Body of pancreas (tissue), 4 donors: ENCODE measurements around the gene SYT14. TPM values are rescaled to one million over a fixed set of nuclear protein-coding genes. Genes with fewer than 3 reads are reported as not detected.

Experiments
- ATAC-seq: fragments of 150-250 bp; one replicate; pipeline ENCODE4 v1.9.1; 2016
- DNase-seq, 4 donors: peaks; one replicate each; pipeline ENCODE4 v3.0.0-alpha.2; 2019
- H3K27ac ChIP-seq, 4 donors: fragments of 200-600 bp; sonication (generic); 1 replicate in 3 of 4; 2 replicates in 1 of 4; pipeline versions ENCODE4 v1.5.1 to v1.6.1; 2016 to 2019; ENCODE audit warnings: mild to moderate bottlenecking in 1 of 4, mixed read lengths in 1 of 4, moderate library complexity in 1 of 4
- H3K27me3 ChIP-seq, 2 donors: fragments of 200-600 bp; sonication (generic); one replicate each; pipeline ENCODE4 v1.6.0; 2016; ENCODE audit warnings: mild to moderate bottlenecking in 1 of 2
- H3K36me3 ChIP-seq, 2 donors: fragments of 200-600 bp; sonication (generic); replicated peaks in 1 of 2; 2 replicates each; pipeline ENCODE4 v1.5.1; 2016; ENCODE audit warnings: low read depth in 2 of 2; ENCODE audit not compliant: insufficient read depth in 1 of 2
- H3K4me1 ChIP-seq: fragments of 200-600 bp; sonication (generic); one replicate; pipeline ENCODE4 v1.6.0; 2016
- H3K4me3 ChIP-seq, 2 donors: fragments of 200-600 bp; sonication (generic); 1 replicate in 1 of 2; 2 replicates in 1 of 2; pipeline ENCODE4 v1.5.1; 2016 to 2019
- H3K9me3 ChIP-seq, 3 donors: fragments of 200-600 bp; sonication (generic); 1 replicate in 2 of 3; 2 replicates in 1 of 3; pipeline ENCODE4 v1.5.1; 2016
- CTCF ChIP-seq, 7 experiments: fragments of 450-650 bp in 4 of 7; fragments of 200-600 bp in 3 of 7; sonication (generic) in 3 of 7; IDR thresholded peaks; one replicate each; pipeline ENCODE4 v1.5.1; 2016 to 2019; ENCODE audit warnings: antibody characterized with exemption in 7 of 7
- POLR2A ChIP-seq, 3 donors: fragments of 450-650 bp; IDR thresholded peaks; one replicate each; pipeline ENCODE4 v1.6.1; 2016; ENCODE audit warnings: antibody characterized with exemption in 3 of 3, mild to moderate bottlenecking in 2 of 3
- WGBS, 2 donors: methylation state at CpG; one replicate each; pipeline ENCODE4 v1.1.5; 2017; 5-methylcytosine and 5-hydroxymethylcytosine counted together
- intact Hi-C: fragments of 100-400 bp; cut with DNase I; formaldehyde crosslinking; loops from one replicate; pipeline ENCODE4 v1.15.1; 2023
- total RNA-seq, 2 donors: library from RNA; depleted of rRNA; stranded (reverse); fragments of >200 nt; gene quantifications; one replicate each; pipeline ENCODE4 v1.1.0, GENCODE V29; 2016

The SYT14 gene
- total RNA-seq, 2 donors from 2014 or later: 0.78 TPM; not detected in 1

DNA sequence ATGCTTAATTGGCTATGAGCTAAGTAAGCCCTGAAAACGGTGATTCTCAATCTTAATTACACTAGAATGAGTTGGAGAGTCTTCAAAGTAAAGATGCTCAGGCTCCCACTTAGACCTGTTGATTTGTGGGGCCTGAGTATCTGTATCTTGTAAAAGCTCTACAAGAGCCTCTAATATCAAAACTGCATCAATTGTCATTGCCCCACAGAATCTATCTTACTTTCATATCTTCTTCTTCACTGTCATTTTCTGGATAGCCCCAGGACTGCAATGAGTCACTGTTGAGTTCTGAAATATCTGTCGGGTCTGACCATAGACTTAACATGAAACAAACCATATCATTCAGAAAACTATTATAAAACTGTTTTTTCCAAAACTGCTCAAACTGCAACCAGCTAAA is 191.7 kb downstream of the SYT14 start:
- ATAC-seq (no peak), DNase-seq (no peak)
- no peak overlapping the region for H3K27ac ChIP-seq
- 41 to 56% methylated on average over 2 of the region's 2 CpGs for WGBS, 2 donors
- no peak for TF ChIP-seq CTCF (IDR thresholded peaks at IDR 0.05)
- no peak for TF ChIP-seq POLR2A (IDR thresholded peaks at IDR 0.05)
- intact Hi-C loops: no loop called here
- H3K4me3 ChIP-seq: no peak overlapping the region
- H3K9me3 ChIP-seq: no peaks in the 10 kb centered on the region
- no peaks in the 10 kb centered on the region for H3K4me1 ChIP-seq
- H3K36me3 ChIP-seq: no peaks in the 10 kb centered on the region
- H3K27me3 ChIP-seq: no peaks in the 10 kb centered on the region

DNA sequence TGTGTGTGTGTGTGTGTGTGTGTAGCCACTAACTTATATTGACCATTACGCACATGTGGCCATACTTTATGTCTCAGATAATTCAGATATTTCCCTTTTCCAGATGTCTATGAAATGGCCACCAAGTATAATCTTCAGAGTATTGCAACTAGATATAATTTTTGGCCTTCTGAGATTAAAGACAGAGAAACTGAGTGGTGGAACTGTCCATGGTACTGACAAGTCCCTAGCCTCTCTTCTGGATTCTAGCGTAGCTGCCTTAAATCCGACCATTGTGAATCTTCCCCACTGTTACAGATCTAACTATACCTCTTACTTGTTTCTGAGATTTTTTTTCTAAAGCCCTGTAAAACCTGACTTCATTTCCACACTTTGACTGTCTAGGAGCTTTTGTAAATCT is 194.6 kb downstream of the SYT14 start:
- TF ChIP-seq CTCF (IDR thresholded peaks at IDR 0.05): no peak
- TF ChIP-seq POLR2A (IDR thresholded peaks at IDR 0.05): no peak
- Histone ChIP-seq H3K27ac (no peak overlapping the region), H3K4me3 (no peak overlapping the region), H3K9me3 (no peaks in the 10 kb centered on the region), H3K36me3 (no peaks in the 10 kb centered on the region), H3K4me1 (no peaks in the 10 kb centered on the region), H3K27me3 (no peaks in the 10 kb centered on the region)
- no peak for ATAC-seq
- DNase-seq: no peak
- intact Hi-C loops: no loop called here
- 44 to 57% methylated on average over 3 of the region's 3 CpGs for WGBS, 2 donors

GRCh38 chr1:210143465-210144062 is 205.5 kb downstream of the SYT14 start:
- WGBS, 2 donors: 18 to 21% methylated on average over 4 of the region's 4 CpGs

DNA sequence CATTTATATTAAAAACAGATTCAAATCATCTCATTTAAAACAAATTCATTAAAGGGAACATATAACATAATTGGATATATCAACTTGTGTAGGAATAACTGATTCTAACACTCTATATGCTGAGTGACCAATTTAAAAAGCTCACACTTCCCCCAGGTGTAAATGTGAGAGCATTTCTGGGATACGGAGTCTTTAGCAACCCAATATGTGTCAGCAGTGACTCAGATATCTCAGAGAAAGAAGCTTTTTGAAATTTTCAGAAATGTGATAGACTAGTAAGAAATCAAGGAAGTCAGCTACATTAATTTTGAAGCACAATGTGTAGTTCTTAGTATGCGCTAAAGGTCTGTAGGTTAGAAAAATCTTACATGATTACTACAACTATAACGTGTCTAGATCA is 206.7 kb downstream of the SYT14 start:
- H3K4me1 ChIP-seq: no peaks in the 10 kb centered on the region
- intact Hi-C loops: loop anchor here (10.0 kb wide), 1 partner anchor 260 kb away; no protein-coding TSS in a partner anchor
- no peak overlapping the region for H3K4me3 ChIP-seq
- no peak overlapping the region for H3K27ac ChIP-seq
- no peaks in the 10 kb centered on the region for H3K9me3 ChIP-seq
- no peaks in the 10 kb centered on the region for H3K36me3 ChIP-seq
- H3K27me3 ChIP-seq: no peaks in the 10 kb centered on the region
- 59 to 65% methylated on average over 3 of the region's 3 CpGs for WGBS, 2 donors
- ATAC-seq: no peak
- DNase-seq: no peak
- TF ChIP-seq CTCF (IDR thresholded peaks at IDR 0.05): no peak
- no peak for TF ChIP-seq POLR2A (IDR thresholded peaks at IDR 0.05)

More at GRCh38 chr1:210143465-210144062, 205.5 kb downstream of the SYT14 start:
- H3K36me3 ChIP-seq: no peaks in the 10 kb centered on the region
- H3K27ac ChIP-seq: no peak overlapping the region
- peak; percentile 73 to 89 (median 80) for DNase-seq
- no peak for ATAC-seq
- TF ChIP-seq POLR2A (IDR thresholded peaks at IDR 0.05): no peak
- peak; percentile 16 to 73 (median 63) for TF ChIP-seq CTCF (IDR thresholded peaks at IDR 0.05)
- intact Hi-C loops: loop anchor here (10.0 kb wide), 1 partner anchor 261 kb away; no protein-coding TSS in a partner anchor
- H3K27me3 ChIP-seq: no peaks in the 10 kb centered on the region
- no peak overlapping the region for H3K4me3 ChIP-seq
- no peaks in the 10 kb centered on the region for H3K4me1 ChIP-seq
- H3K9me3 ChIP-seq: no peaks in the 10 kb centered on the region

GRCh38 chr1:210151052-210151672 is 213.1 kb downstream of the SYT14 start:
- Histone ChIP-seq H3K27ac (no peak overlapping the region), H3K4me1 (no peaks in the 10 kb centered on the region), H3K27me3 (no peaks in the 10 kb centered on the region), H3K9me3 (no peaks in the 10 kb centered on the region), H3K36me3 (no peaks in the 10 kb centered on the region), H3K4me3 (no peak overlapping the region)
- ATAC-seq: no peak
- intact Hi-C loops: no loop called here
- 20 to 23% methylated on average over 3 of the region's 3 CpGs for WGBS, 2 donors
- TF ChIP-seq POLR2A (IDR thresholded peaks at IDR 0.05) (no peak), CTCF (IDR thresholded peaks at IDR 0.05) (no peak)
- no peak for DNase-seq
